NCI-H446 (cell line): ENCODE results near the gene MAML3.
A peak's percentile ranks its signal among the peaks of the same experiment; 100 is the strongest.

Source experiments
- DNase-seq, 2 experiments: peaks; one replicate each; lab custom pipeline; 2025; lab: John Stamatoyannopoulos, UW

Gene MAML3

GRCh38 chr4:139865537-139865936 is 288.4 kb downstream of the MAML3 start:
- no peak for DNase-seq

GRCh38 chr4:139863531-139863930 is 290.5 kb downstream of the MAML3 start:
- DNase-seq, result no peak

GRCh38 chr4:139861471-139861870 is 292.5 kb downstream of the MAML3 start:
- no peak for DNase-seq

GRCh38 chr4:139860435-139861024 is 293.5 kb downstream of the MAML3 start:
- no peak for DNase-seq

- DNase-seq, result no peak
These were observed 294.1 kb downstream of the MAML3 start for GRCh38 chr4:139859876-139860275.

- DNase-seq, result no peak
These were observed 295.4 kb downstream of the MAML3 start for GRCh38 chr4:139858436-139859205.

- no peak for DNase-seq
These were observed 296.0 kb downstream of the MAML3 start for GRCh38 chr4:139857977-139858376.

GRCh38 chr4:139857021-139857420 is 297.0 kb downstream of the MAML3 start:
- peak in 1 of 2 experiments; percentile 61 for DNase-seq

GRCh38 chr4:139854668-139855403 is 299.1 kb downstream of the MAML3 start:
- DNase-seq, result no peak

GRCh38 chr4:139853309-139853708 is 300.7 kb downstream of the MAML3 start:
- DNase-seq, result no peak

GRCh38 chr4:139852612-139853269 is 301.2 kb downstream of the MAML3 start:
- DNase-seq, result no peak

- no peak for DNase-seq
These were observed 302.3 kb downstream of the MAML3 start for GRCh38 chr4:139851639-139852038.

- no peak for DNase-seq
These were observed 302.9 kb downstream of the MAML3 start for GRCh38 chr4:139851133-139851532.

- peak in 1 of 2 experiments; percentile 32 for DNase-seq
These were observed 304.8 kb downstream of the MAML3 start for GRCh38 chr4:139849219-139849618.

GRCh38 chr4:139848028-139848427 is 306.0 kb downstream of the MAML3 start:
- peak in 1 of 2 experiments; percentile 41 for DNase-seq

- DNase-seq, result no peak
These were observed 306.4 kb downstream of the MAML3 start for GRCh38 chr4:139847602-139848001.

- no peak for DNase-seq
These were observed 307.2 kb downstream of the MAML3 start for GRCh38 chr4:139846766-139847165.

- DNase-seq, result no peak
These were observed 308.4 kb downstream of the MAML3 start for GRCh38 chr4:139845453-139846093.

- DNase-seq, result peak in 1 of 2 experiments; percentile 56
These were observed 309.4 kb downstream of the MAML3 start for GRCh38 chr4:139844459-139845036.

GRCh38 chr4:139844057-139844456 is 309.9 kb downstream of the MAML3 start:
- no peak for DNase-seq

GRCh38 chr4:139843641-139844040 is 310.3 kb downstream of the MAML3 start:
- DNase-seq, result no peak
